ENCODE data around the gene ERBB4.
A peak's percentile ranks its signal among the peaks of the same experiment; 100 is the strongest.

Gene ERBB4

GRCh38 chr2:211812587-211812986, 726.0 kb downstream of the ERBB4 start:
- H3K27ac ChIP-seq (ENCODE audit: insufficient read depth, low read depth, low read length, poor library complexity, severe bottlenecking): no peak overlapping the region

DNA sequence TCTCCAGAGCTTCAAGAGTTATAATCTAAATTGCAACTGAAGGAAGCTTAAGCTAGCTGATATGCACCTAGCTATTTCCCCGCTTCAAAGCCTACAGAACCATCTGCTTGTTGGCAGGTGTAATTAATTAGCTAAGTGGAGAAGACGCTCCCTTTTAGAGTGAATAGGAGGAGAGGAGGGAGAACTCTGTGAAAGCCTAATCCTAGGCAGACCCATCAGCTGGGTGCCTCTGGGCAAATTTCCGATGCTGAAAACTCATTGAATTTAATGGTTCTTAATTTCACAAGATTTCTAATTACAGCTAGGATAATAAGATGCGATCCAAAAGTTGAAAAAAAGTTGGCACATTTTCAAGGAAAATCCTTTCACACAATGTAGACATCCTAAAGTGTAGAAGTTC, 735.9 kb downstream of the ERBB4 start:
- Histone ChIP-seq H3K27ac (ENCODE audit: insufficient read depth, low read depth, low read length, poor library complexity, severe bottlenecking) (no peak overlapping the region), H3K4me3 (ENCODE audit: insufficient read depth, low read depth, low read length) (no peak overlapping the region), H3K36me3 (ENCODE audit: control insufficient read depth, insufficient read depth, low read length) (no peaks in the 10 kb centered on the region), H3K4me1 (ENCODE audit: control insufficient read depth, insufficient read depth, low read length) (peaks cover 2% of the 10 kb centered on the region), H3K9me3 (ENCODE audit: control insufficient read depth, low read length) (no peaks in the 10 kb centered on the region), H3K27me3 (ENCODE audit: control insufficient read depth, insufficient read depth, low read length, poor library complexity, severe bottlenecking) (no peaks in the 10 kb centered on the region)
- 89 to 95% methylated on average over 4 of the region's 4 CpGs for WGBS, 2 experiments

More at GRCh38 chr2:211812587-211812986, 726.0 kb downstream of the ERBB4 start:
- Histone ChIP-seq H3K9me3 (ENCODE audit: control insufficient read depth, low read length) (no peaks in the 10 kb centered on the region), H3K4me1 (ENCODE audit: control insufficient read depth, insufficient read depth, low read length) (no peaks in the 10 kb centered on the region), H3K36me3 (ENCODE audit: control insufficient read depth, insufficient read depth, low read length) (no peaks in the 10 kb centered on the region), H3K4me3 (ENCODE audit: insufficient read depth, low read depth, low read length) (no peak overlapping the region), H3K27me3 (ENCODE audit: control insufficient read depth, insufficient read depth, low read length, poor library complexity, severe bottlenecking) (no peaks in the 10 kb centered on the region)
- WGBS, 2 experiments: 83 to 85% methylated on average over 4 of the region's 4 CpGs

GRCh38 chr2:211800001-211800400, 738.6 kb downstream of the ERBB4 start:
- H3K36me3 ChIP-seq (ENCODE audit: control insufficient read depth, insufficient read depth, low read length): no peaks in the 10 kb centered on the region
- H3K27ac ChIP-seq (ENCODE audit: insufficient read depth, low read depth, low read length, poor library complexity, severe bottlenecking): no peak overlapping the region
- 100% methylated on average over 1 of the region's 1 CpG for WGBS, 2 experiments
- no peaks in the 10 kb centered on the region for H3K27me3 ChIP-seq (ENCODE audit: control insufficient read depth, insufficient read depth, low read length, poor library complexity, severe bottlenecking)
- H3K4me3 ChIP-seq (ENCODE audit: insufficient read depth, low read depth, low read length): no peak overlapping the region
- peaks cover 2% of the 10 kb centered on the region for H3K4me1 ChIP-seq (ENCODE audit: control insufficient read depth, insufficient read depth, low read length)
- no peaks in the 10 kb centered on the region for H3K9me3 ChIP-seq (ENCODE audit: control insufficient read depth, low read length)

- H3K9me3 ChIP-seq (ENCODE audit: control insufficient read depth, low read length): no peaks in the 10 kb centered on the region
Measured at GRCh38 chr2:211798868-211799267, 739.7 kb downstream of the ERBB4 start.

DNA sequence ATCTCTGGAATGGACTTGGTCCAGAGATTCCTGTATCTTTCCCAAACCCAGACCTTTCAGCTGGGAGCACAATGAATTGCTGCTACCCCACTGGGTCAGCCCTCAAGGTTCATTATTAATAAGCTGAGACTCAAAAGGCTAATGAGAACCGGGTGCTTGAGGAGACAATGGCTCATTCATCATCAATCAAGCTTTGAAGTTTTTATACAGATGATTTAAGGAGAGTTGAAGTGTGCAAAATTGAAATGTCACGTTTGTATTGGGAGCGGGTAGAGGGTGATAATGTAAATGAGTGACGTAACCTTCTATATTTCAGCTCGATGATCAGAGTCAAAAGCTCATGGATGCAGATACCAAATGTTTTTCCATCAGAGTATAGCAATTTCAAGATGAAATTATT, 744.9 kb downstream of the ERBB4 start:
- 88 to 89% methylated on average over 5 of the region's 5 CpGs for WGBS, 2 experiments
- no peaks in the 10 kb centered on the region for H3K4me1 ChIP-seq (ENCODE audit: control insufficient read depth, insufficient read depth, low read length)

More at GRCh38 chr2:211798868-211799267, 739.7 kb downstream of the ERBB4 start:
- peaks cover 2% of the 10 kb centered on the region for H3K4me1 ChIP-seq (ENCODE audit: control insufficient read depth, insufficient read depth, low read length)
- no peaks in the 10 kb centered on the region for H3K36me3 ChIP-seq (ENCODE audit: control insufficient read depth, insufficient read depth, low read length)
- no peak overlapping the region for H3K27ac ChIP-seq (ENCODE audit: insufficient read depth, low read depth, low read length, poor library complexity, severe bottlenecking)
- 75 to 90% methylated on average over 1 of the region's 1 CpG for WGBS, 2 experiments
- H3K27me3 ChIP-seq (ENCODE audit: control insufficient read depth, insufficient read depth, low read length, poor library complexity, severe bottlenecking): no peaks in the 10 kb centered on the region
- H3K4me3 ChIP-seq (ENCODE audit: insufficient read depth, low read depth, low read length): no peak overlapping the region

GRCh38 chr2:211789982-211790381, 748.6 kb downstream of the ERBB4 start:
- H3K36me3 ChIP-seq (ENCODE audit: control insufficient read depth, insufficient read depth, low read length): no peaks in the 10 kb centered on the region
- H3K4me3 ChIP-seq (ENCODE audit: insufficient read depth, low read depth, low read length): no peak overlapping the region
- H3K4me1 ChIP-seq (ENCODE audit: control insufficient read depth, insufficient read depth, low read length): no peaks in the 10 kb centered on the region
- H3K27me3 ChIP-seq (ENCODE audit: control insufficient read depth, insufficient read depth, low read length, poor library complexity, severe bottlenecking): no peaks in the 10 kb centered on the region
- no peaks in the 10 kb centered on the region for H3K9me3 ChIP-seq (ENCODE audit: control insufficient read depth, low read length)
- no peak overlapping the region for H3K27ac ChIP-seq (ENCODE audit: insufficient read depth, low read depth, low read length, poor library complexity, severe bottlenecking)
- whole genome bisulfite sequencing, 2 experiments: 69 to 74% methylated on average over 4 of the region's 4 CpGs

More for the DNA sequence above, 744.9 kb downstream of the ERBB4 start:
- H3K9me3 ChIP-seq (ENCODE audit: control insufficient read depth, low read length): no peaks in the 10 kb centered on the region
- H3K36me3 ChIP-seq (ENCODE audit: control insufficient read depth, insufficient read depth, low read length): no peaks in the 10 kb centered on the region
- no peak overlapping the region for H3K4me3 ChIP-seq (ENCODE audit: insufficient read depth, low read depth, low read length)
- no peaks in the 10 kb centered on the region for H3K27me3 ChIP-seq (ENCODE audit: control insufficient read depth, insufficient read depth, low read length, poor library complexity, severe bottlenecking)
- no peak overlapping the region for H3K27ac ChIP-seq (ENCODE audit: insufficient read depth, low read depth, low read length, poor library complexity, severe bottlenecking)

GRCh38 chr2:211766689-211767088, 771.9 kb downstream of the ERBB4 start:
- Histone ChIP-seq H3K4me3 (ENCODE audit: insufficient read depth, low read depth, low read length) (no peak overlapping the region), H3K9me3 (ENCODE audit: control insufficient read depth, low read length) (no peaks in the 10 kb centered on the region), H3K27me3 (ENCODE audit: control insufficient read depth, insufficient read depth, low read length, poor library complexity, severe bottlenecking) (no peaks in the 10 kb centered on the region), H3K27ac (ENCODE audit: insufficient read depth, low read depth, low read length, poor library complexity, severe bottlenecking) (no peak overlapping the region), H3K36me3 (ENCODE audit: control insufficient read depth, insufficient read depth, low read length) (no peaks in the 10 kb centered on the region), H3K4me1 (ENCODE audit: control insufficient read depth, insufficient read depth, low read length) (peaks cover 4% of the 10 kb centered on the region)
- WGBS, 2 experiments: 82 to 87% methylated on average over 5 of the region's 5 CpGs

DNA sequence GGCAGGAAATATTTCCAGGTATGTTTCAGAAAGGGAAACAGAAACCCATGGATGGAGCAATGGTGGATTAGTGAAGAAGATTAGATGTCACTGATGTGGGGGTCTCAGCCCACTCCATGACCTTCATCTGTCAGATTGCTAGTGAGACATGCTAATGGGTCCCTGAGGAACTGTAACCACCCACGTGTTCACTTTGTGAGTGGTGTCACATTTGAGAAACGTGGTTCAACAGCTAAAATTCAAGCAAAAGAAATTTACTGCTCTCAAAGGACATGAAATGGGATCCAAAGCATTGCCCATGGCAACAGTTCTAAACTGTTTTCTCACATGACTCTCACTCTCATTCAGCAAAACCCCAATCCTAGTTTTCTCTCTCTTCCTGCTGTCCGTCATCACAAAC, 776.1 kb downstream of the ERBB4 start:
- H3K36me3 ChIP-seq (ENCODE audit: control insufficient read depth, insufficient read depth, low read length): no peaks in the 10 kb centered on the region
- no peaks in the 10 kb centered on the region for H3K9me3 ChIP-seq (ENCODE audit: control insufficient read depth, low read length)
- H3K27ac ChIP-seq (ENCODE audit: insufficient read depth, low read depth, low read length, poor library complexity, severe bottlenecking): peak overlapping the region; percentile 20
- 80 to 81% methylated on average over 3 of the region's 3 CpGs for WGBS, 2 experiments
- peaks cover 4% of the 10 kb centered on the region for H3K4me1 ChIP-seq (ENCODE audit: control insufficient read depth, insufficient read depth, low read length)
- no peaks in the 10 kb centered on the region for H3K27me3 ChIP-seq (ENCODE audit: control insufficient read depth, insufficient read depth, low read length, poor library complexity, severe bottlenecking)
- no peak overlapping the region for H3K4me3 ChIP-seq (ENCODE audit: insufficient read depth, low read depth, low read length)

DNA sequence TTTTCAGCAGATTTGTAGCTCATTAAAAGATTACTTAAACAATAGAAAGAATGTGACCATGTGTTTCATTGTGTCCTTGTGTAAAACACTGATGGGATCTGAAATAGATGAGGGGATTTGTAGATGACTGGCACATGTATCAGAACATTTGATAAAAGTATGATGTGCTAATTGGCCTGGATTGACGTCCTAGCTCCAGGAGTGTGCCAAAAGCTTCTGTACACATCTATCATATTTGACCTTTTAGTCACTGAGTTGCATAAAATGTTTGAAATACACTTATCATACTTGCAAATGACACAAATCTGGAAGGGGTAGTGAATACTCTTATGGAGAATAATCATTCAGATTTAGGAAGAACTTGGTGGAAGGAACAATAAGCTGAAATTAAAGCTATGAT, 778.5 kb downstream of the ERBB4 start:
- no peaks in the 10 kb centered on the region for H3K9me3 ChIP-seq (ENCODE audit: control insufficient read depth, low read length)
- H3K4me1 ChIP-seq (ENCODE audit: control insufficient read depth, insufficient read depth, low read length): peaks cover 4% of the 10 kb centered on the region
- H3K27me3 ChIP-seq (ENCODE audit: control insufficient read depth, insufficient read depth, low read length, poor library complexity, severe bottlenecking): no peaks in the 10 kb centered on the region
- H3K36me3 ChIP-seq (ENCODE audit: control insufficient read depth, insufficient read depth, low read length): no peaks in the 10 kb centered on the region
- no peak overlapping the region for H3K27ac ChIP-seq (ENCODE audit: insufficient read depth, low read depth, low read length, poor library complexity, severe bottlenecking)
- 50 to 100% methylated on average over 1 of the region's 1 CpG for WGBS, 2 experiments
- no peak overlapping the region for H3K4me3 ChIP-seq (ENCODE audit: insufficient read depth, low read depth, low read length)

- WGBS, 2 experiments: 95 to 97% methylated on average over 2 of the region's 2 CpGs
- H3K27me3 ChIP-seq (ENCODE audit: control insufficient read depth, insufficient read depth, low read length, poor library complexity, severe bottlenecking): no peaks in the 10 kb centered on the region
- no peaks in the 10 kb centered on the region for H3K4me1 ChIP-seq (ENCODE audit: control insufficient read depth, insufficient read depth, low read length)
- no peak overlapping the region for H3K27ac ChIP-seq (ENCODE audit: insufficient read depth, low read depth, low read length, poor library complexity, severe bottlenecking)
- H3K4me3 ChIP-seq (ENCODE audit: insufficient read depth, low read depth, low read length): no peak overlapping the region
- H3K9me3 ChIP-seq (ENCODE audit: control insufficient read depth, low read length): no peaks in the 10 kb centered on the region
- H3K36me3 ChIP-seq (ENCODE audit: control insufficient read depth, insufficient read depth, low read length): no peaks in the 10 kb centered on the region
Measured at GRCh38 chr2:211756266-211756665, 782.3 kb downstream of the ERBB4 start.

GRCh38 chr2:211755187-211755586, 783.4 kb downstream of the ERBB4 start:
- H3K4me1 ChIP-seq (ENCODE audit: control insufficient read depth, insufficient read depth, low read length): no peaks in the 10 kb centered on the region
- H3K4me3 ChIP-seq (ENCODE audit: insufficient read depth, low read depth, low read length): no peak overlapping the region
- no peak overlapping the region for H3K27ac ChIP-seq (ENCODE audit: insufficient read depth, low read depth, low read length, poor library complexity, severe bottlenecking)
- H3K27me3 ChIP-seq (ENCODE audit: control insufficient read depth, insufficient read depth, low read length, poor library complexity, severe bottlenecking): no peaks in the 10 kb centered on the region
- no peaks in the 10 kb centered on the region for H3K36me3 ChIP-seq (ENCODE audit: control insufficient read depth, insufficient read depth, low read length)
- H3K9me3 ChIP-seq (ENCODE audit: control insufficient read depth, low read length): no peaks in the 10 kb centered on the region
- 94 to 97% methylated on average over 6 of the region's 8 CpGs for WGBS, 2 experiments
